Uterus (tissue), 2 donors: Measurements from ENCODE around the gene DOP1B.

Source experiments
- POLR2A ChIP-seq, 2 donors: fragments of 450-650 bp; IDR thresholded peaks; one replicate each; pipeline ENCODE4 v1.6.1; 2016; ENCODE audit warnings: antibody characterized with exemption in 2 of 2, mild to moderate bottlenecking in 1 of 2, moderate library complexity in 1 of 2
- TF ChIP-seq, protein P1 (sequence below), 4 experiments: fragments of 200-600 bp in 2 of 4; fragments of 450-650 bp in 2 of 4; sonication (generic) in 2 of 4; IDR thresholded peaks; one replicate each; pipeline ENCODE4 v1.5.1; 2016 to 2019; ENCODE audit warnings: antibody characterized with exemption in 4 of 4, mild to moderate bottlenecking in 2 of 4, moderate library complexity in 1 of 4

GRCh38 chr21:36159356-36159921 lies 2.8 kb downstream of the DOP1B start:
- no peak for TF ChIP-seq POLR2A (IDR thresholded peaks at IDR 0.05)
- TF ChIP-seq, protein P1, sequence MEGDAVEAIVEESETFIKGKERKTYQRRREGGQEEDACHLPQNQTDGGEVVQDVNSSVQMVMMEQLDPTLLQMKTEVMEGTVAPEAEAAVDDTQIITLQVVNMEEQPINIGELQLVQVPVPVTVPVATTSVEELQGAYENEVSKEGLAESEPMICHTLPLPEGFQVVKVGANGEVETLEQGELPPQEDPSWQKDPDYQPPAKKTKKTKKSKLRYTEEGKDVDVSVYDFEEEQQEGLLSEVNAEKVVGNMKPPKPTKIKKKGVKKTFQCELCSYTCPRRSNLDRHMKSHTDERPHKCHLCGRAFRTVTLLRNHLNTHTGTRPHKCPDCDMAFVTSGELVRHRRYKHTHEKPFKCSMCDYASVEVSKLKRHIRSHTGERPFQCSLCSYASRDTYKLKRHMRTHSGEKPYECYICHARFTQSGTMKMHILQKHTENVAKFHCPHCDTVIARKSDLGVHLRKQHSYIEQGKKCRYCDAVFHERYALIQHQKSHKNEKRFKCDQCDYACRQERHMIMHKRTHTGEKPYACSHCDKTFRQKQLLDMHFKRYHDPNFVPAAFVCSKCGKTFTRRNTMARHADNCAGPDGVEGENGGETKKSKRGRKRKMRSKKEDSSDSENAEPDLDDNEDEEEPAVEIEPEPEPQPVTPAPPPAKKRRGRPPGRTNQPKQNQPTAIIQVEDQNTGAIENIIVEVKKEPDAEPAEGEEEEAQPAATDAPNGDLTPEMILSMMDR (IDR thresholded peaks at IDR 0.05): no peak
